Smooth muscle cell (in vitro differentiated cells): ENCODE results near the gene MARCHF10. TPM values are rescaled to one million over a fixed set of nuclear protein-coding genes. Genes with fewer than 3 reads are reported as not detected.

Source experiments
- DNase-seq: peaks from one replicate; lab custom pipeline; 2025; ENCODE audit not compliant: unreplicated experiment; lab: John Stamatoyannopoulos, UW
- H2AFZ ChIP-seq: fragments of 200-600 bp; sonication (generic); 2 replicates; pipeline ENCODE4 v1.6.0; 2016; ENCODE audit warnings: antibody characterized with exemption, low read depth, mild to moderate bottlenecking
- H3F3A ChIP-seq: fragments of 200-600 bp; sonication (generic); 2 replicates; pipeline ENCODE4 v1.6.0; 2017; ENCODE audit warnings: antibody characterized with exemption, low read depth
- H3K27ac ChIP-seq: fragments of 200-600 bp; sonication (generic); 2 replicates; pipeline ENCODE4 v1.5.1; 2016; ENCODE audit warnings: low read depth, mild to moderate bottlenecking
- H3K27me3 ChIP-seq: fragments of 200-600 bp; sonication (generic); 2 replicates; pipeline ENCODE4 v1.6.1; 2016; ENCODE audit warnings: low read depth, mild to moderate bottlenecking
- H3K36me3 ChIP-seq: fragments of 200-600 bp; sonication (generic); 2 replicates; pipeline ENCODE4 v1.5.1; 2016; ENCODE audit warnings: low read depth
- H3K4me1 ChIP-seq: fragments of 200-600 bp; sonication (generic); 2 replicates; pipeline ENCODE4 v1.5.1; 2016; ENCODE audit warnings: low read depth
- H3K4me2 ChIP-seq: fragments of 200-600 bp; sonication (generic); 2 replicates; pipeline ENCODE4 v1.6.0; 2016; ENCODE audit warnings: mild to moderate bottlenecking
- H3K4me3 ChIP-seq: fragments of 200-600 bp; sonication (generic); 2 replicates; pipeline ENCODE4 v1.5.1; 2016; ENCODE audit warnings: mild to moderate bottlenecking
- H3K79me2 ChIP-seq: fragments of 200-600 bp; sonication (generic); 2 replicates; pipeline ENCODE4 v1.6.0; 2016; ENCODE audit warnings: low read depth, mild to moderate bottlenecking
- H3K9ac ChIP-seq: fragments of 200-600 bp; sonication (generic); 2 replicates; pipeline ENCODE4 v1.6.0; 2016; ENCODE audit warnings: low read depth
- H3K9me3 ChIP-seq: fragments of 200-600 bp; sonication (generic); replicated peaks from 2 replicates; pipeline ENCODE4 v1.5.1; 2016; ENCODE audit warnings: low read depth
- H4K20me1 ChIP-seq: fragments of 200-600 bp; sonication (generic); 2 replicates; pipeline ENCODE4 v1.6.0; 2016; ENCODE audit warnings: low read depth
- CTCF ChIP-seq: fragments of 200-600 bp; sonication (generic); IDR thresholded peaks from 2 replicates; pipeline ENCODE4 v1.5.1; 2017; ENCODE audit warnings: borderline replicate concordance, mild to moderate bottlenecking, antibody characterized with exemption; ENCODE audit not compliant: insufficient read depth, poor library complexity, severe bottlenecking
- WGBS: methylation state at CpG from one replicate; pipeline ENCODE4 v1.1.7; 2016; ENCODE audit warnings: low lambda C conversion rate; 5-methylcytosine and 5-hydroxymethylcytosine counted together
- polyA plus RNA-seq: library from polyadenylated mRNA; unstranded; fragments of >200 nt; fragmentation: Nextera tagmentation; extraction: Ambion mirVana; gene quantifications from 2 replicates; pipeline ENCODE4 v1.2.1, GENCODE V29; 2016
- total RNA-seq: library from RNA; depleted of rRNA; stranded (reverse); fragments of >200 nt; gene quantifications from 2 replicates; pipeline ENCODE4 v1.2.3, GENCODE V29; 2014

Gene MARCHF10
- total and polyA plus RNA-seq, 2 experiments from 2014 or later = not detected

- no peak overlapping the region for H3K9ac ChIP-seq
- no peaks in the 10 kb centered on the region for H3K36me3 ChIP-seq
- H3K27me3 ChIP-seq = no peaks in the 10 kb centered on the region
- 100% methylated on average over 1 of the region's 1 CpG for WGBS
- TF ChIP-seq CTCF = no peak
- no peaks in the 10 kb centered on the region for H3K9me3 ChIP-seq
- no peak overlapping the region for H3K4me3 ChIP-seq
- no peak overlapping the region for H2AFZ ChIP-seq
- peaks cover 12% of the 10 kb centered on the region for H3F3A ChIP-seq
- no peak overlapping the region for H3K27ac ChIP-seq
- peaks cover 7% of the 10 kb centered on the region for H3K4me1 ChIP-seq
- no peak overlapping the region for H3K4me2 ChIP-seq
- no peaks in the 10 kb centered on the region for H3K79me2 ChIP-seq
- no peak for DNase-seq
- no peaks in the 10 kb centered on the region for H4K20me1 ChIP-seq
Observed at GRCh38 chr17:62782730-62783270, 25.3 kb downstream of the MARCHF10 start.

- Histone ChIP-seq H3K79me2 (no peaks in the 10 kb centered on the region), H2AFZ (no peak overlapping the region), H3F3A (peaks cover 12% of the 10 kb centered on the region), H3K9me3 (no peaks in the 10 kb centered on the region), H3K27ac (no peak overlapping the region), H4K20me1 (no peaks in the 10 kb centered on the region), H3K36me3 (no peaks in the 10 kb centered on the region), H3K27me3 (no peaks in the 10 kb centered on the region), H3K9ac (no peak overlapping the region), H3K4me1 (peaks cover 7% of the 10 kb centered on the region), H3K4me3 (no peak overlapping the region), H3K4me2 (no peak overlapping the region)
- 93% methylated on average over 2 of the region's 2 CpGs for WGBS
- TF ChIP-seq CTCF = no peak
- no peak for DNase-seq
Observed at GRCh38 chr17:62781831-62782251, 26.3 kb downstream of the MARCHF10 start.

DNA sequence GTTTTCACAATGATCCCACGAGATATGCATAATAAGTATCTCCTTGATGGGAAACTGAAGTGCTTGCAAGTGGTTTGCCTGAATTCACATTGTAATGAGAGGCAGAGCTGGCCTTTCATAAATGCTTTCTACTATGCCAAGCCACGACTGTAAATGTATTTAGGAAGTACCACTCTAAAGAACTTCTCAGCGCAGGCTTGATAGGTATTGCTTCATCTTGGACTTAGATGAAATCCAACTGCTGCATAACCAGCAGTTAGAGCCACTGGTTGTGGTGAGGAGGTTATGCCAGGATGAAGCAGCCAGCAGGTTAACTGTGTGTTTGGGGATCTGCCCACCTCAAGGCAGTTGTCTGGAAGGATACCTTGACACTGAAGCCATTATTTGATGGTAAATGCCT lies 26.8 kb downstream of the MARCHF10 start:
- Histone ChIP-seq H3K9ac (no peak overlapping the region), H3K9me3 (no peaks in the 10 kb centered on the region), H3K4me1 (peaks cover 7% of the 10 kb centered on the region), H3K27ac (peak overlapping the region; percentile 86), H3K36me3 (no peaks in the 10 kb centered on the region), H3K4me2 (peak overlapping the region; percentile 57), H3K4me3 (no peak overlapping the region), H3K79me2 (no peaks in the 10 kb centered on the region), H3K27me3 (no peaks in the 10 kb centered on the region), H3F3A (peaks cover 12% of the 10 kb centered on the region), H4K20me1 (no peaks in the 10 kb centered on the region), H2AFZ (peak overlapping the region; percentile 66)
- TF ChIP-seq CTCF = no peak
- 74% methylated on average over 3 of the region's 3 CpGs for WGBS
- DNase-seq = no peak

DNA sequence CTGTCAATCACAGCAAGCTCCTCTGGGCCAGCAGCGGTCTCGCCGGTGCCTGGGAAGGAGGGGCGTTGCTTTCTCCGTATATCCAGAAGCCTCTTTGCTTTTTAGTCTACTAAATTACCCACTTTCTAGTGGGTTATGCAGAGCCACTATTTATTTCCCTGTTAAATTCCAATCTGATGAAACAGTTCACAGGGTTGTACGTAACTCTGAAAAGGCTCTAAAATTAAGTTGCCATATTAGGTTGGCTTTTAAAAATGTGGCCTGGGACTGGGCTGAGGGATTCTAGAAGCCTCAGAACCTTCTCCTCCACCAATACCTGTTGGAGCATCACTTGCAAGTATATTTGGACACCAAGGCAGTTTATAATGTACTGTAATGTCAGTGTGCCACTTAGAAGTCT lies 27.2 kb downstream of the MARCHF10 start:
- DNase-seq = no peak
- 34% methylated on average over 6 of the region's 6 CpGs for WGBS
- Histone ChIP-seq H3K36me3 (no peaks in the 10 kb centered on the region), H3K79me2 (no peaks in the 10 kb centered on the region), H4K20me1 (no peaks in the 10 kb centered on the region), H3K27me3 (no peaks in the 10 kb centered on the region), H3F3A (peaks cover 12% of the 10 kb centered on the region), H3K4me3 (no peak overlapping the region), H2AFZ (peak overlapping the region; percentile 66), H3K4me2 (peak overlapping the region; percentile 57), H3K27ac (peak overlapping the region; percentile 86), H3K9me3 (no peaks in the 10 kb centered on the region), H3K9ac (no peak overlapping the region), H3K4me1 (peaks cover 7% of the 10 kb centered on the region)
- no peak for TF ChIP-seq CTCF
